DMS153 treated with DMSO at 0.1 percent for 48 hours (cell line): ENCODE results near the gene CYB561A3.

Experiments
- DNase-seq: peaks from one replicate; lab custom pipeline; 2025; ENCODE audit not compliant: unreplicated experiment; lab: John Stamatoyannopoulos, UW

Gene CYB561A3

GRCh38 chr11:61329871-61330270, 31.8 kb downstream of the CYB561A3 start:
- DNase-seq, result no peak

DNA sequence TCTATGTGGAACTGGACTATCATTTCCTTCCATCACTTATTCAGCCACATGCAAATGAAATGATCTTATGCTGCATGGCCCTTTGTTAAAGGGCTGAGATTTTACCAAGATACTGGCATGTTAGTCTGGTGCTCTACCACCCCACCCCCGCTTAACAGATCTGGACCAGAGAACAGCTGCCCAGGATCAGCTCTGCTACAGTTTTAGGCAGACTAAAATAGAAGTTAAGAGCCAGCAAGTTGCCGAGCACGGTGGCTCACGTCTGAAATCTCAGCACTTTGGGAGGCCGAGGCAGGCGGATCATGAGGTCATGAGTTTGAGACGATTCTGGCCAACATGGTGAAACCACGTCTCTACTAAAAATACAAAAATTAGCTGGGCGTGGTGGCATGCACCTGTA, 33.3 kb downstream of the CYB561A3 start:
- DNase-seq, result no peak

- DNase-seq, result no peak
Observed at GRCh38 chr11:61327669-61328071, 34.0 kb downstream of the CYB561A3 start.

GRCh38 chr11:61325649-61326414, 35.9 kb downstream of the CYB561A3 start:
- no peak for DNase-seq

DNA sequence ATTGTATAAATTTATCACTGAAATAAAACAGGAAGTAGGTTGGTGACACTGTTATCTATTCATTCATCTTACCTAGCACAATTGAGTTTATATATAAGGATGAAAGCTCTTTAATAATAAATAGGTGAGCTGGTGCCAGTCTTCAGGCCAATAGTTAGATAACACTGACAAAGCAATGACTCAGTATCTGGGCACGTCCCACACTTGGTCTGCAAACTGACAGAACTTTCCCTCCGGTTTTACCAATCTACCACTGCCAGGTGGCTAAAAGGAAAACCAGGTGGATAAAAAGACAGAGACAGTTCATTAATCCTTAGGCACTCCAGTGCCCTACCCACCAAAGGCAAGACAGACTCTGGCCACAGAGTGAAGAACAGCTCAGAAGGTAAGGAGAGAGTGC, 46.4 kb downstream of the CYB561A3 start:
- DNase-seq, result no peak

DNA sequence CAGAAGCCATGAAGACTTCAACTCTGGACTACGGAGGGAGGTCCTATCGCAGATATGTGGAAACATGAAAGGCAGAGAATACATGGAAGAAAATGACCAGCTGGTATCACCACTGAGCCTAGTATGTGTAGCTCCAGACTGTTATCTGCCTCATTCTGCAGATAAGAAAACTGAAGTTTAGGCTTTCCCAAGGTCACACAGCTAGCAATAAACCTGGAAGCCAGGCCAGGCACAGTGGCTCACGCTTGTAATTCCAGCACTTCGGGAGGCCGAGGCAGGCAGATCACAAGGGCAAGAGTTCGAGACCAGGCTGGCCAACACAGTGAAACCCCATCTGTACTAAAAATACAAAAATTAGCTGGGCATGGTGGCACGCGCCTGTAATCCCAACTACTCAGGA, 50.9 kb downstream of the CYB561A3 start:
- no peak for DNase-seq

- DNase-seq, result no peak
Observed at GRCh38 chr11:61309739-61310138, 51.9 kb downstream of the CYB561A3 start.

GRCh38 chr11:61309141-61309540, 52.5 kb downstream of the CYB561A3 start:
- DNase-seq, result no peak

- no peak for DNase-seq
Observed at GRCh38 chr11:61307354-61307753, 54.3 kb downstream of the CYB561A3 start.

- DNase-seq, result no peak
Observed at GRCh38 chr11:61306221-61306620, 55.5 kb downstream of the CYB561A3 start.

- no peak for DNase-seq
Observed at GRCh38 chr11:61305417-61305816, 56.3 kb downstream of the CYB561A3 start.

- no peak for DNase-seq
Observed at GRCh38 chr11:61303725-61304124, 58.0 kb downstream of the CYB561A3 start.

DNA sequence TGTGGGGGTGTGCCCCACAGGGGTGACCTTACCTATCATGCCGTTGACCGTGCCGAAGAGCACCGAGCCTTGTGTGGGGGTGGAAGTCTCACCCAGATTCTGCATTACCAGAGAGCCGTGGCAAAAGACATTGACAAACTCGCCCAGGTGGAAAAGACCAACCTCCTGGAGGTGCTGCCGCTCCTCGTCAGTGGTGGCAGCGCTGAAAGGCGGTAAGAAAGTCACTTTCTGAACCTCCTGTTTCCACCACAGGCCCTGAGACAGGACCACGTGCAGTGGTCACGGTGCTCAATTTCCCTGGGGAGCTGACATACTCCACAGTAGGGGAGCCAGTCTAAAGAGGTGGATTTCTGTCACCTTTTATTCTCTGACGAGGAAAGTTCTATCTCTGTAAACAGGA, 59.1 kb downstream of the CYB561A3 start:
- no peak for DNase-seq
